A549 (cell line): ENCODE measurements around the gene INSYN2B. TPM values are rescaled to one million over a fixed set of nuclear protein-coding genes. Genes with fewer than 3 reads are reported as not detected.

Experiments
- ATAC-seq, 2 experiments: fragments of 200-7000 bp in 1 of 2; fragments of >200 bp in 1 of 2; cut with Nextera tagmentation in 1 of 2; cut with Tn5 transposase in 1 of 2; 3 replicates each; pipeline versions ENCODE4 v1.8.0 to v1.9.1; 2018 to 2020; ENCODE audit warnings: mild to moderate bottlenecking in 1 of 2, moderate library complexity in 1 of 2
- CTCF ChIA-PET: fragments of 300-600 bp; sonication (Branson Sonifier 250); formaldehyde crosslinking; extraction: SDS; loops from one replicate; lab custom pipeline; 2021; ENCODE audit warnings: antibody characterized with exemption, inconsistent platforms; lab: Yijun Ruan, JAX
- POLR2A ChIA-PET: fragments of 350-600 bp; formaldehyde crosslinking; extraction: SDS; loops from one replicate; lab custom pipeline; 2021; ENCODE audit warnings: antibody characterized with exemption, inconsistent platforms; lab: Yijun Ruan, JAX
- DNase-seq, 2 experiments: peaks; one replicate each; pipeline versions ENCODE4 v3.0.0 to v3.0.0-alpha.2; 2011 to 2016; ENCODE audit warnings: low read depth in 1 of 2, low spot score in 1 of 2
- FAIRE-seq: peaks from 2 replicates; lab custom pipeline; 2011; peaks lifted over from hg19 to GRCh38; lab: Jason Lieb, UNC
- H3K27ac ChIP-seq, 2 experiments: fragments of >200 bp; sonication (Bioruptor Twin); formaldehyde crosslinking; 3 replicates each; pipeline ENCODE4 v1.5.1; 2016 to 2017
- H3K4me1 ChIP-seq: fragments of >200 bp; sonication (Bioruptor Twin); formaldehyde crosslinking; 3 replicates; pipeline ENCODE4 v1.6.1; 2016
- H3K4me2 ChIP-seq: fragments of >200 bp; sonication (Bioruptor Twin); formaldehyde crosslinking; 3 replicates; pipeline ENCODE4 v1.6.1; 2016
- H3K4me3 ChIP-seq: fragments of >200 bp; sonication (Bioruptor Twin); formaldehyde crosslinking; 3 replicates; pipeline ENCODE4 v1.5.1; 2016
- H3K9me3 ChIP-seq: fragments of >200 bp; sonication (Bioruptor Twin); formaldehyde crosslinking; 3 replicates; pipeline ENCODE4 v1.6.1; 2016
- CBX2 ChIP-seq: fragments of 200-600 bp; sonication (generic); IDR thresholded peaks from 2 replicates; pipeline ENCODE4 v1.6.1; 2016; ENCODE audit warnings: low read depth, mild to moderate bottlenecking, borderline replicate concordance
- CHD2 ChIP-seq: fragments of 150-350 bp; IDR thresholded peaks from 2 replicates; pipeline ENCODE4 v1.6.1; 2014; ENCODE audit warnings: low read length; ENCODE audit not compliant: partially characterized antibody
- CTCF ChIP-seq: fragments of >200 bp; sonication (Bioruptor Twin); formaldehyde crosslinking; IDR thresholded peaks from 3 replicates; pipeline ENCODE4 v1.5.1; 2016
- E2F6 ChIP-seq: IDR thresholded peaks from 2 replicates; pipeline ENCODE4 v1.6.1; 2012; ENCODE audit warnings: low read depth, borderline replicate concordance
- EHMT2 ChIP-seq: fragments of 200-600 bp; sonication (generic); IDR thresholded peaks from 2 replicates; pipeline ENCODE4 v1.6.1; 2016; ENCODE audit warnings: antibody characterized with exemption, low read depth, mild to moderate bottlenecking, moderate library complexity
- EP300 ChIP-seq, 2 experiments: fragments of >200 bp; sonication (Bioruptor Twin); formaldehyde crosslinking; IDR thresholded peaks; 2 replicates in 1 of 2; 3 replicates in 1 of 2; pipeline ENCODE4 v1.6.1; 2016 to 2017
- FOSL2 ChIP-seq, 2 experiments: fragments of 450-650 bp in 1 of 2; fragments of >200 bp in 1 of 2; sonication (Bioruptor Twin) in 1 of 2; formaldehyde crosslinking; IDR thresholded peaks; 2 replicates each; pipeline versions ENCODE4 v1.5.0 to v1.6.1; 2016 to 2020; ENCODE audit warnings: mild to moderate bottlenecking in 1 of 2, moderate library complexity in 1 of 2
- HDAC2 ChIP-seq: fragments of 200-600 bp; sonication (generic); IDR thresholded peaks from 2 replicates; pipeline ENCODE4 v1.6.1; 2016
- HEYL ChIP-seq: fragments of 250-450 bp; sonication (Bioruptor Pico); IDR thresholded peaks from 2 replicates; pipeline ENCODE4 v1.8.0; 2021; ENCODE audit warnings: mild to moderate bottlenecking, moderate library complexity
- HOXA7 ChIP-seq: fragments of 250-450 bp; sonication (Bioruptor Pico); IDR thresholded peaks from 2 replicates; pipeline ENCODE4 v1.5.0; 2020; ENCODE audit warnings: mild to moderate bottlenecking, moderate library complexity
- HOXB5 ChIP-seq: fragments of 250-450 bp; sonication (Bioruptor Pico); IDR thresholded peaks from 2 replicates; pipeline ENCODE4 v1.5.0; 2020; ENCODE audit warnings: mild to moderate bottlenecking, moderate library complexity
- JUN ChIP-seq, 2 experiments: fragments of >200 bp; sonication (Bioruptor Twin); formaldehyde crosslinking; IDR thresholded peaks; 2 replicates in 1 of 2; 3 replicates in 1 of 2; pipeline ENCODE4 v1.6.1; 2016 to 2017
- JUNB ChIP-seq: fragments of >200 bp; sonication (Bioruptor Twin); formaldehyde crosslinking; IDR thresholded peaks from 2 replicates; pipeline ENCODE4 v1.6.1; 2016
- KDM5A ChIP-seq: fragments of 200-600 bp; sonication (generic); IDR thresholded peaks from 2 replicates; pipeline ENCODE4 v1.6.1; 2016; ENCODE audit warnings: antibody characterized with exemption, mild to moderate bottlenecking
- MAFK ChIP-seq: fragments of 450-650 bp; IDR thresholded peaks from 2 replicates; pipeline ENCODE4 v1.6.1; 2014; ENCODE audit not compliant: partially characterized antibody
- MAZ ChIP-seq: fragments of 150-350 bp; IDR thresholded peaks from 2 replicates; pipeline ENCODE4 v1.6.1; 2014; ENCODE audit warnings: antibody characterized with exemption, low read depth, low read length, borderline replicate concordance
- MYC ChIP-seq: IDR thresholded peaks from 2 replicates; pipeline ENCODE4 v1.6.1; 2012; ENCODE audit warnings: mild to moderate bottlenecking, inconsistent platforms, low read length, improper control_type of control experiment, borderline replicate concordance
- POLR2AphosphoS2 ChIP-seq: conservative IDR thresholded peaks from 2 replicates; pipeline ENCODE4 v1.6.1; 2012; ENCODE audit warnings: low read length, improper control_type of control experiment, inconsistent platforms
- RAD21 ChIP-seq, 2 experiments: fragments of >200 bp in 1 of 2; sonication (Bioruptor Twin) in 1 of 2; formaldehyde crosslinking in 1 of 2; IDR thresholded peaks in 1 of 2; conservative IDR thresholded peaks in 1 of 2; 2 replicates in 1 of 2; 3 replicates in 1 of 2; pipeline ENCODE4 v1.6.1; 2012 to 2018; ENCODE audit warnings: inconsistent platforms in 1 of 2
- RNF2 ChIP-seq: fragments of 200-600 bp; sonication (generic); IDR thresholded peaks from 2 replicates; pipeline ENCODE4 v1.6.1; 2016; ENCODE audit warnings: low read depth, mild to moderate bottlenecking, antibody characterized with exemption, moderate library complexity, borderline replicate concordance
- ZNF302 ChIP-seq: fragments of 250-450 bp; sonication (Bioruptor Pico); IDR thresholded peaks from 2 replicates; pipeline ENCODE4 v1.9.0; 2021; ENCODE audit warnings: inconsistent platforms, mild to moderate bottlenecking, moderate library complexity
- ZSCAN20 ChIP-seq: fragments of 250-450 bp; sonication (Bioruptor Pico); IDR thresholded peaks from 2 replicates; pipeline ENCODE4 v1.8.0; 2022; ENCODE audit warnings: mild to moderate bottlenecking, moderate library complexity
- WGBS: methylation state at CpG from one replicate; pipeline ENCODE4 v1.1.6; 2017; ENCODE audit errors: missing lambda C conversion rate; 5-methylcytosine and 5-hydroxymethylcytosine counted together
- polyA plus RNA-seq, 4 experiments: library from polyadenylated mRNA; depleted of rRNA in 3 of 4; stranded (reverse); fragments of >200 nt; fragmentation: RNase III in 1 of 4; extraction: RNeasy Plus Mini Kit Qiagen cat#74134 plus additional on column Dnase treatment in 1 of 4; gene quantifications; 2 replicates in 3 of 4; 3 replicates in 1 of 4; pipeline ENCODE4 v1.2.3, GENCODE V29; 2011 to 2017
- TF ChIP-seq, protein P1 (sequence below): fragments of 200-600 bp; sonication (generic); IDR thresholded peaks from 2 replicates; pipeline ENCODE4 v1.6.1; 2016; ENCODE audit warnings: antibody characterized with exemption, mild to moderate bottlenecking, moderate library complexity

Gene INSYN2B
- polyA plus RNA-seq, 2 of the 4 experiments (the other 2 are of a cell fraction), result 0.26 to 0.46 TPM

- no peaks in the 10 kb centered on the region for H3K9me3 ChIP-seq
- CTCF ChIA-PET, result no interaction called here
- no peak for FAIRE-seq
- H3K4me3 ChIP-seq, result no peak overlapping the region
- H3K4me2 ChIP-seq, result no peak overlapping the region
- WGBS, result 60% methylated on average over 6 of the region's 6 CpGs
- ATAC-seq, result no peak
- H3K4me1 ChIP-seq, result no peaks in the 10 kb centered on the region
- H3K27ac ChIP-seq, result no peak overlapping the region
- POLR2A ChIA-PET, result no interaction called here
- DNase-seq, result peak in 1 of 2 experiments; percentile 35
- no peak for TF ChIP-seq EHMT2
- TF ChIP-seq ZNF302 (CRISPR knock-in tag), result no peak
- TF ChIP-seq HOXB5 (CRISPR knock-in tag), result no peak
- TF ChIP-seq, protein P1, sequence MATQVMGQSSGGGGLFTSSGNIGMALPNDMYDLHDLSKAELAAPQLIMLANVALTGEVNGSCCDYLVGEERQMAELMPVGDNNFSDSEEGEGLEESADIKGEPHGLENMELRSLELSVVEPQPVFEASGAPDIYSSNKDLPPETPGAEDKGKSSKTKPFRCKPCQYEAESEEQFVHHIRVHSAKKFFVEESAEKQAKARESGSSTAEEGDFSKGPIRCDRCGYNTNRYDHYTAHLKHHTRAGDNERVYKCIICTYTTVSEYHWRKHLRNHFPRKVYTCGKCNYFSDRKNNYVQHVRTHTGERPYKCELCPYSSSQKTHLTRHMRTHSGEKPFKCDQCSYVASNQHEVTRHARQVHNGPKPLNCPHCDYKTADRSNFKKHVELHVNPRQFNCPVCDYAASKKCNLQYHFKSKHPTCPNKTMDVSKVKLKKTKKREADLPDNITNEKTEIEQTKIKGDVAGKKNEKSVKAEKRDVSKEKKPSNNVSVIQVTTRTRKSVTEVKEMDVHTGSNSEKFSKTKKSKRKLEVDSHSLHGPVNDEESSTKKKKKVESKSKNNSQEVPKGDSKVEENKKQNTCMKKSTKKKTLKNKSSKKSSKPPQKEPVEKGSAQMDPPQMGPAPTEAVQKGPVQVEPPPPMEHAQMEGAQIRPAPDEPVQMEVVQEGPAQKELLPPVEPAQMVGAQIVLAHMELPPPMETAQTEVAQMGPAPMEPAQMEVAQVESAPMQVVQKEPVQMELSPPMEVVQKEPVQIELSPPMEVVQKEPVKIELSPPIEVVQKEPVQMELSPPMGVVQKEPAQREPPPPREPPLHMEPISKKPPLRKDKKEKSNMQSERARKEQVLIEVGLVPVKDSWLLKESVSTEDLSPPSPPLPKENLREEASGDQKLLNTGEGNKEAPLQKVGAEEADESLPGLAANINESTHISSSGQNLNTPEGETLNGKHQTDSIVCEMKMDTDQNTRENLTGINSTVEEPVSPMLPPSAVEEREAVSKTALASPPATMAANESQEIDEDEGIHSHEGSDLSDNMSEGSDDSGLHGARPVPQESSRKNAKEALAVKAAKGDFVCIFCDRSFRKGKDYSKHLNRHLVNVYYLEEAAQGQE, result no peak
- no peak for TF ChIP-seq KDM5A
- TF ChIP-seq JUNB, result no peak
- no peak for TF ChIP-seq RAD21 (conservative IDR thresholded peaks at IDR 0.05 in 1 of 2, IDR thresholded peaks at IDR 0.05 in 1 of 2)
- no peak for TF ChIP-seq CTCF
- no peak for TF ChIP-seq HEYL (CRISPR knock-in tag)
- TF ChIP-seq HOXA7 (CRISPR knock-in tag), result no peak
- TF ChIP-seq POLR2AphosphoS2, result no peak
- TF ChIP-seq ZSCAN20, result no peak
- no peak for TF ChIP-seq CBX2
- no peak for TF ChIP-seq MYC
- TF ChIP-seq HDAC2, result no peak
- no peak for TF ChIP-seq E2F6
- no peak for TF ChIP-seq MAFK
- no peak for TF ChIP-seq FOSL2 (IDR thresholded peaks at IDR 0.05)
- no peak for TF ChIP-seq FOSL2 (CRISPR knock-in tag; IDR thresholded peaks at IDR 0.05)
- no peak for TF ChIP-seq CHD2
Observed at GRCh38 chr5:170006021-170006420, 25.7 kb upstream of the INSYN2B start.

DNA sequence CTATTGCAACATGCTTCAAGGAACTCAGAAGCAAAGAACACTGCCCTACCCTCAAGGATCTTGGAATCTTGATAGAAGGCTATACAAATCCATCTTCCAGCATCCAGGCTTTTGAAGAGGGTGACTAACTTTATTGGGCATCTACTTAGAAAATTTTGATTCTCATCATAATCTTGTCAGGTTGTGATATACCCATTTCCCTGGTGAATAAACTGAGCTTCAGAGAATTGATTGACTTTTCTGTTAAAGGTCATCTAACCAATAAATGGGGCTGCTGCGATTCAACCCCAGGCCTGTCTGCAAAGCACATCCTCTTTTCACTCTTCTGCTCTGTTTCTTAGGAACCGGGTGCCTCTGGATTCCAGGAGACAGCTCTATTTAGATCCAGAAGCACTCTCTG is 19.9 kb upstream of the INSYN2B start:
- CTCF ChIA-PET, result interaction anchor here (1.3 to 1.9 kb wide), 2 partner anchors 71 to 298 kb away, joined by 4 to 6 read pairs; no protein-coding TSS in a partner anchor
- no peaks in the 10 kb centered on the region for H3K4me1 ChIP-seq
- DNase-seq, result no peak
- H3K4me3 ChIP-seq, result no peak overlapping the region
- WGBS, result 62% methylated on average over 2 of the region's 2 CpGs
- no peaks in the 10 kb centered on the region for H3K9me3 ChIP-seq
- ATAC-seq, result no peak
- H3K4me2 ChIP-seq, result no peak overlapping the region
- TF ChIP-seq MAZ (no peak), RNF2 (no peak), JUNB (no peak), JUN (IDR thresholded peaks at IDR 0.05) (no peak), EP300 (IDR thresholded peaks at IDR 0.05) (no peak), FOSL2 (IDR thresholded peaks at IDR 0.05) (no peak), FOSL2 (CRISPR knock-in tag; IDR thresholded peaks at IDR 0.05) (no peak)
- no peak for FAIRE-seq
- no peak overlapping the region for H3K27ac ChIP-seq
- POLR2A ChIA-PET, result no interaction called here
